HG02938 (cell line): ENCODE measurements around the gene KCTD11.
"Not testable (repeated sequence)": the region's sequence is repeated elsewhere in the genome, so short reads cannot be mapped to it uniquely, and the experiment has no call there.

ENCODE experiments used
- ATAC-seq: cut with Tn5 transposase; IDR thresholded peaks from one replicate; pipeline ENCODE4 v1.9.1; 2021; ENCODE audit warnings: mild to moderate bottlenecking, moderate library complexity; ENCODE audit not compliant: unreplicated experiment

Gene KCTD11

DNA sequence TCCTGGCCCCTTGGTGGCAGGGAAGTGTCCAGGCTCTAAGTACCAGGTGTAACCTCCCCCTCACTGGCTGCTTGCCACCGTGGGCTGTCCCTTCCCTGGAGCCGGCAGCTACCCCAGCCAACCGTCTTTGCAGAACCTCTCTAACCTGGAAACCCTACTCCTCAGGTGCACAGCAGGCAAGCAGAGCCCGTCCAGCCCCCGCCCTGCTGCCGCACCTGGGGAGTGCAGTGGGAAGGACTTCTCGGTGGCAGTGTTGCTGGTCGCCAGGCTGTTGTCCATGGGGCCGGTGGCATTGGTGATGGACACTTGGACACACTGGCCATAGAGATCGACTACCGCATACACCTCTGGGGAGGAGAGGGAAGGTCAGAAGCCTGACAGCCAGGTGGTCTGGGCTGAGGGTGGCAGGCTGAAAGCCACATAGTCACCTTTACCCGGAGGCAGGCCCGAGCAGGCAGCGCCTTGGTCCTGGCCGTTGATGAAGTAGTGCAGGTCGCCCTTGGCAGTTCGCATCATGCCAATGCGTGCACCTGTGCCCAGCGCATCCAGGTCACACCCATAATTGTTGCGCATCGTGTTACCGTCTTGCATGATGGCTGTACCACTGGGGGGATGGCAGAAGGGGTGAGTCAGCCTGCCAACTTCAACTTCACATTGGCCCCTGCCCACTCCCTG is 29.3 kb upstream of the KCTD11 start:
- ATAC-seq, result no peak

DNA sequence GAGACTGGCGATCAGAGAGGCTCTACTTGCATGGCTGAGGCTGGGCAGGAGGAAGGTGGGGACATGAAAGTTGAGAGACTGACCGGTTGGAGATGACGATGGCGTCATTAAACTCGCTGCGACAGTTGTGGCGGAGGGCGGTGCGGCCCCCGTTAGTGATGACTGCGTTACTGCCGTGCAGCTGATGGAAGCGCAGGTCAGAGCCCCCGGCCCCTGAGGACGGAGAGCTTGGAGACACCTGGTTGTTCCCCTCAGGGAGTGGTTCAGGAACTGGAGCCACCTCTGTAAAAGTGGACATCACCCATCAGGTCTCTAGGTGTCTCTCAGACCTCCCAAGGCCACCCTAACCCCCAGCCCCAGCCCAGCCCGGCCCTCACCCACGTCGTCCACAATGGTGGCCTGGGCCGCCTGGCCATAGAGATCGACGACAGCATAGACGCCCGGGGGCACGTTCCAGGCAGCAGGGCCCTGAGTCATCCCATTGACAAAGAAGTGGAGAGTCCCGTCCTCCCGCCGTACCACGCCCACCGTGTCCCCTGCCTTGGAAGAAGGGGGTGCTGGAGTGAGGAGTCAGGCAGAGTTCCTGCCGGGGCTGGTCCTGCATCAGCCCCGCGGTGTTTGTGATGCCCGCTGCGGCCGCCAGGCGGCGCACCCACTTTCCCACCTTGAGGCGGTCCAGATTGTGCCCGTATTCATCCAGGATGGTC is 28.1 kb upstream of the KCTD11 start:
- no peak for ATAC-seq

DNA sequence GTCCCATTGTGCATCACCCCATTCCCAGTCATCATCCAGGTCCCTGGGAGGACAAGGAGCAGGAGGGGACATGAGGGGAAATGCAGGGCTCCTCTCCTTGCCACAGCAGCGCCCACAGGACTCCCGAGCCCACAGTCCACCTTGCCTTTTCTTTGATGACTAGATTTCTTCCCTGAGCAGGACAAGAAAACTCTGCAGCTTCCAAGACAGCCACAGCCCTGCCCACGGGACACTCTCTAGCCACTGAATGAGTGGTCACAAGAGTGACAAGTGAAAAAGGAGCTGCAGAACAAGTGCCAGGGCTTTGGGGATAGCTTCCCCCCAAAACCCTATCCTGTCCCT is 27.6 kb upstream of the KCTD11 start:
- no peak for ATAC-seq

DNA sequence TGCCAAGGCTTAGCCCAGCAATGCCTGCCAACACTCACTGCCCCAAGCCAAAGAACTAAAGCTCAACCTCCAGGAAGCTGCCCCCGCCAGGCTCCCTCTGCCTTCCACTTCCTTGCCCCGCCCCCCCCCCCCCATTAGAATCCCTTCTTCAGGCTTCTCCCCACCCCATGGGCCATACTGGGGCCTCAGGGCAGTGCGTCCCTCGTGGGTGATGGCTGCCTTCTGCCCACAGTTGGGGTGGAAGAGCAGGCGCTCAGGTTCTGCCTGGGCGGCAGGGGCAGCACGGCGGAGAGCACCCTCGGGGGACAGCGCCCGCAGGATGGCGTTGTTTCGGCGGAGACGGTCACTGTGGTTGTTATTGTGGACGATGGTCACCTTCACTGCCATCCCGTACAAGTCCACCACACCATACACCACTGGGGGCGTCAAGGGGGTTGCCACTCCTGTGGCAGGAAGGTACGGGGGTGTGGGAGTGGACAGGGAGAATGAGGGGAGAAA is 26.9 kb upstream of the KCTD11 start:
- no peak for ATAC-seq

DNA sequence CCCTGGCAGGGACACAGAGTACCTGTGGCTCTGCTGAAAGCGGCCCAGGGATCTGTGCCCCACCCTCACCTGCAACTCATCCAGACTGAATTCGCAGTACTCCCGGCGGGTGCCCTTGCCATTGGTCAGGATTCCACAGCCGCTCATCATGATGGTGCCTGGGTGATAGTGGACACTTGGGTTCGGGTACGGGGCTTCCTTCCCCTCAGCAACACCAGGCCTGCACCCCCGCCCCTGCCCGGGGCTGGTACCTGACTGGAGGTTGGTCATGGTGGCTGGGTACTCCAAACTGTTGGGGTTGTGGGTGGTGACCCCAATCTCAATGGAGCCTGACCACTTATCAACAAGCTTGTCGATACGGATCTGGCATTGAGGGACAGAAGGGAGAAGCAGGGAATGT is 25.8 kb upstream of the KCTD11 start:
- ATAC-seq, result no peak

DNA sequence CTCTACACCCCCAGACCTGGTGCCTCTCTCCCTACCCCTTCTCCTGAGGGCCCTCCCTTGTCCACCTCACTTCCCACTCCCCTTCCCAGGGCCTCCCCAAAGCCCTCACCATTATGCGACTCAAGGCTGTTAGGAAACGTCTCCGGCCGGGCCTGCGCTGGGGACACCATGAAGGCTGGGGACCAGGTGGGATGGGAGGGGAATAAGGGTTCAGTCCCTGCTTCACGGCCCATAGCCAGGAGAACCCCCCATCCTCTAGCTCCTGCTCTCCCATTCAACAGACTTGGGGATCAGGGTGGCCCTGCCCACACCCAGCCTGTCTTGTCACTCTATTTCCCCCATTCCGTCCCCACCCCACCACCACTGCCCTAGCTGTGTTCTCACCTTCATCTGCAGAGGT is 24.9 kb upstream of the KCTD11 start:
- no peak for ATAC-seq

DNA sequence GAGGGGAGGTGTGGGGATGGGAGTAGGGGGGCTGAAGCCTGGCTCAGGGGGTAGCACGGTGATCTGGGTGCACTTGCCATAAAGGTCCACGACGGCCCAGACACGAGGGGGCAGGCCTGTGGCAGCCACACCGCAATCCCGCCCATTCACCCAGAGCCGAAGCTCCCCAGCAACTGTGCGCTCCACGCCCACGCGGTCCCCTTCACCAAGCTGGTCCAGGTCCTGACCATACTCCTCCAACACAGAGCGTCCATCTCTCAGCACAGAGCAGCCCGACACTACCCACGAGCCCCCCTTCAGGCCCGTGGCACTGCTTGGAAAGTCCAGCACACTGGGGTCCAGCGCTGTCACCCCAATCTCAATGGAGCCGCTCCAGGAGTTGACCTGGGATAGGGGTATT is 24.5 kb upstream of the KCTD11 start:
- ATAC-seq, result no peak

DNA sequence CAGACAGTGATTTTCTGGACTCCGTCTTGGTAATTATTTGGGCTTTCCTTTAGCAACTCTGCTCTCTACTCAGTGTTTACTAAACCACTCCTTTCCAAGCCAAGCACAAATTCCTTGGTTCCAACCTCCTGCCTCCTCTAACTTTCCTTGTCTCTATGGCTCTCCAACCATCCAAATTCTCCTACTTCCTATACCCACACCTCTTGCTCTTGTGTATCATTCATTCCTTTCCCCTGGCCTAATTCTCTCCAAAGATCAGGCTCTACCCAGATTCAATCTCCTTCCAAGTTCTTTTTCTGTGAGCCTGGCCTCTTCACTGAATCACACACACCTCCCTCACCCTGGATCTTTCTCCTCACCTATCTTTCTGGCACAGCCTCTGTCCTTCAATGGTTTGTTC is 24.0 kb upstream of the KCTD11 start:
- no peak for ATAC-seq

DNA sequence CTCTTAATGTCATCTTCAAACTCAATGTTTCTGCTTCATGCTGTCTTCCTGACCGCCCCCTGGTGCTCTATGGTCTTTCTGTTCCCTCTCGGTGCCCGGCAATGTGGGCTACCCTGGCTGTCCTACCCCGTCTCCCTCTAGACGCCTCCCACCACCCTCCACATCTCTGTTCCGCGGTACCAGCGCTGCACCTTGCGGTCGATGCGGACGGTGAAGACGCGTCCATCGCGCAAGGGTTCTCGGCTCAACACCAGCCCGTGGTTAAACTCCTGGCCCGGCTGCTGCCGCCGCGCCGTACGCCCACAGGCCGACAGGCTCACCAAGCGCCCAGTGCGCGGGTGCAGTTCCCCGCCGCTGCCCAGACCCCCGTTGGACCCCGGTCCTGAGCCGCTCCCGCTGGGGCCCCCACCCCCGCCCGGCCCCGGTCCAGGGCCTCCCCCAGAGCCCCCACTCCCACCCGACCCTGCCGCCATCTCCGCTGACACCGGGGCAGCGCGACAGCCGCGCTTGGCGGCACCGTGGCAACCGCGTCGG is 23.1 kb upstream of the KCTD11 start, which contains the start of gene NEURL4:
TSS of gene NEURL4 (minus strand) at position 496 of the 534 bp plus-strand sequence. CDS start at position 473, 23 bp downstream.
- ATAC-seq, result peak; percentile 6

DNA sequence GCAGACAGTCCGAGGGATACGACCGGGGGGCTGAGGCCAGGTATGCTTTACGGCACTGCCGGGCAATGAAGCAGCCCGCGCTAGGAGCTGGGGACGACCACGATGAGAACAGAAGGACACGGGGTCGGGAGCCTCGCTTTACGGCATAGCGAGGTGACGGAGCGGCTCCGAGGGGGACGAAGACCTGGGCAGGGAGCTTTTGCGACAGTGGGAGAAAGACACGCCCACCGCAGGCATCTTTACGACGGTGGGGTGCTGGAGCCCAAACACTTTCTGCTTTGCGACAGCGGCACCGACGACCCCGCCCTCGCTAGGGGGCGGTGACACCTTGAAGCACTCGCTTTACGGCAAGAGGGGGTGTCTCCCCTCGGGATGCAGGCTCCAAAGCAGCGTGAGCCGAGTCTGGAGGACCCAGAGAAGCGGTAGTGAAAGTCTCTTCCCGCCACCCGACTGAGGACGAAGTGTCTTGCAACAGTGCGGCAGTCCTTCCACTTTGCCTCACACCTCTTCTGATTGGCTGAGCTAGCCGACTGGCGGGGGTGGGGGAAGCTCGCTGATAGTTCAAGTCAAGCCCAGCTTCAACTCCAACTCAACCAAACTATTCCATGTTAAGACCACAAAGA is 22.5 kb upstream of the KCTD11 start:
- ATAC-seq, result peak; percentile 63

DNA sequence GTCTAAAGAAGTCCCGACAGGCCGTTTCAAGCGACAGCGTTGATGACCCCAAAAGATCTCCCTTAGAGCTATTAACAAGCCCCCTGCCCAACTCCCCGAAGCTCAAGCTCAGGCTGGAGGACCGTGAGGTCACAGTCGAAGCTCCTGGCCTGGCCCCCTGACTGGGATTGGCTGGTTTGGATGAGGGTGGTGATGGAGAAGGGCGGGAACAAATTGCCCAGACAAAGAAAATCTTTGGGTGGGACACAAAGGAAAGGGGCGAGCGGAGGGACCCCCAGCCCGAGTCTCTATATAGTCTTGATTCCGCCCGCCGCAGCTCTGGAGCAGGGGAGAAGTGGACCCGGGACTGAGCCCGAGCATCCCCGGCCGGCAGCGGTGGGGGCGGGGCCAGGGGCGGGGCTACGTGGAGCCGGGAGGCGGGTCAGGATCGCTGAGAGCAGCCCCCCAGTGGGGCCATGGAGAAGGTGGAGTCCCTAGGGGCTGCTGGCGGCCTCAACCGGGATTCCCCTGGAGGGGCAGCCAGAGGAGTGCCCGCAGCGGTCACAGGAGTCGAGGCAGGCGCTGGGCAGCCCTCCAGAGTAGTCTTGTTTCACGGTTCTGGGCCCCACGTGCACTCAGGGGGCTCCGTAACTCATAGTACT is 21.8 kb upstream of the KCTD11 start:
- peak; percentile 37 for ATAC-seq

DNA sequence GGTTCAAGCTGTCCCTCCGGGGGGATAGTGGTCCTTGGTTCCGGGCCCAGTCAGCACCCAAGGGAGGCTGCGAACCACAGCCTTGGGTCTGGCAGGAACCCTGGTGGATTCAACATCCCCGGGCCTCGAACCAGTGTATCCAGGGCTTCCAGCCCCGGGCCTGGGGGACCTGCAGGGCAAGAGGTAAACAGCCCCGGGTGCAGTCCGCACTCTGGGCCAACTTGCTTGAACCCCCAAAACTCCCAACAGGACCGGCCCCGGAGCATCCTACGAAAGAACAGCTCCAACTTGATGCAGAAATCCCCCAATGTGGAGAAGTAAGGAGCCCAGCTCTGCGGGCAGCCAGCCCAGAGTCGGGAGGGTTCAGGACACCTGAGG is 21.3 kb upstream of the KCTD11 start:
- ATAC-seq, result no peak

DNA sequence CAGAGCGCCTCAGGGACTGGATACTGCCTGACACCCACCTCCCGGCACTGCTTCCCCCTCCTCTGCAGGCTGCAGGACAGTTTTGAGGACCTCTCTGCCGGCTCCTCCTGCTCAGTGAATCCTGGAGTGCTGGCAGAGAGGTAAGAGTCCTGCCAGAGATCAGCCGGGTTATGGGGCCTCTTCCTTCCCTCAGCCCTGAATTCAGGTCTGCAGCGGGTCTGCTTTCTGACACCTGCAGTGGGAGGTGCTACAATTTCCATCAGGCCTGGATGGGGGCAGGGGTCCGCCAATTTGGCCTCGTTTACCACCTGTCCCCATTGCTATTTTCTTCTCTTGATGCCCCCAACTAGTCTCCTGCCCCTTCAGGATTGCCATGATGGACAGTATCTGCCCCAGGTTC is 19.9 kb upstream of the KCTD11 start:
- no peak for ATAC-seq

DNA sequence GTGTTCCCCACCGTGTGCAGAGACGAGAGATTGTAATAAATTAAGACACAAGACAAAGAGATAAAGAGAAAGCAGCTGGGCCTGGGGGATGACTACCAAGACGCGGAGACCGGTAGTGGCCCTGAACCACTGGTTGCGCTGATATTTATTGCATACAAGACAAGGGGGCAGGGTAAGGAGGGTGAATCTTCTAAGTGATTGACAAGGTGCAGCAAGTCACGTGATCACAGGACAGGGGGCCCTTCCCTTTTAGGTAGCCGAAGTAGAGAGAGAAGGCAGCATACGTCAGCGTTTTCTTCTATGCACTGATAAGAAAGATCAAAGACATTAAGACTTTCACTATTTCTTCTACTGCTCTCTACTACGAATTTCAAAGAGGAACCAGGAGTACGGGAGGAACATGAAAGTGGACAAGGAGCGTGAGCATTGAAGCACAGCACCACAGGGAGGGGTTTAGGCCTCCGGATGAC is 19.3 kb upstream of the KCTD11 start:
- not testable (repeated sequence) for ATAC-seq

DNA sequence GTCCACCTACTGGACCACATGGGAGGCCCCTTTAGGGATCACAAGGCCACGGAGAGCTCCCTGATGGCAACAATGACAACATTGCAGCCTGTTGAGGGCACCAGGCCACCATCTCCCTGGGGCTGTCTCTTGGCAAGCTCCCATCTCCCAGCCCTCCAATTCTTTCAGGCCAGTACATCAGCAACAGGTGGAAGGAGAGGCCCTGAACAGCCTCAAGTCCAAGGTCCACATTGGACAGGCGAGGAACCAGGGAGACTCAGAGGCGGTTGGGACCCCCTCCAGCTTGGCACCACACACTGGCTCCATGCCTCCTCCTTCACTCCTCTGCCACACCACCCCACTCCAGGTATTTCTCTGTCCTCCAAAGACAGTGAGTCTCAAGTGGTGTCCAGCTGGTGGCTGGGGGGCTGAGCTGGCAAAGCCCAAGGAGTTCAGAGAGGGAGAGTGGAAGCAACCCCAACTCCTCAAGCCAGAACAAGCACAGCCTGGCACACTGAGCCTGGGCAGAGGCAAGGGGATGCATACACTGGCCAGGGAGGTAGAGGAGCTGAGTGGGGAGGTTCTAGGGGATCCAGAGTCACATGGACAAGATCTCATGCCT is 16.9 kb upstream of the KCTD11 start:
- no peak for ATAC-seq

DNA sequence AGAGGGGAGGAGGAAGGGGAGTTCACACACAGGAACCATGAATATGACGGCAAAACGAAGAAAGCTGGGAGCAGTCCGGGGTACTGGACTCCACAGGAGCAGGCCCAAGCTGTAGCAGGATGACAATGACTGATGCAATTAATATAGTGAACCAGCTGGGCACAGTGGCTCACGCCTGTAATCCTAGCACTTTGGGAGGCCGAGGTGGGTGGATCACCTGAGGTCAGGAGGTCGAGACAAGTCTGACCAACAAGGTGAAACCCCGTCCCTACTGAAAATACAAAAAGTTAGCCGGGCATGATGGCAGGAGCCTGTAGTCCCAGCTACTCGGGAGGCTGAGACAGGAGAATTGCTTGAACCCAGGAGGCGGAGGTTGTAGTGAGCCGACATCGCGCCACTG is 16.2 kb upstream of the KCTD11 start:
- ATAC-seq, result not testable (repeated sequence)

DNA sequence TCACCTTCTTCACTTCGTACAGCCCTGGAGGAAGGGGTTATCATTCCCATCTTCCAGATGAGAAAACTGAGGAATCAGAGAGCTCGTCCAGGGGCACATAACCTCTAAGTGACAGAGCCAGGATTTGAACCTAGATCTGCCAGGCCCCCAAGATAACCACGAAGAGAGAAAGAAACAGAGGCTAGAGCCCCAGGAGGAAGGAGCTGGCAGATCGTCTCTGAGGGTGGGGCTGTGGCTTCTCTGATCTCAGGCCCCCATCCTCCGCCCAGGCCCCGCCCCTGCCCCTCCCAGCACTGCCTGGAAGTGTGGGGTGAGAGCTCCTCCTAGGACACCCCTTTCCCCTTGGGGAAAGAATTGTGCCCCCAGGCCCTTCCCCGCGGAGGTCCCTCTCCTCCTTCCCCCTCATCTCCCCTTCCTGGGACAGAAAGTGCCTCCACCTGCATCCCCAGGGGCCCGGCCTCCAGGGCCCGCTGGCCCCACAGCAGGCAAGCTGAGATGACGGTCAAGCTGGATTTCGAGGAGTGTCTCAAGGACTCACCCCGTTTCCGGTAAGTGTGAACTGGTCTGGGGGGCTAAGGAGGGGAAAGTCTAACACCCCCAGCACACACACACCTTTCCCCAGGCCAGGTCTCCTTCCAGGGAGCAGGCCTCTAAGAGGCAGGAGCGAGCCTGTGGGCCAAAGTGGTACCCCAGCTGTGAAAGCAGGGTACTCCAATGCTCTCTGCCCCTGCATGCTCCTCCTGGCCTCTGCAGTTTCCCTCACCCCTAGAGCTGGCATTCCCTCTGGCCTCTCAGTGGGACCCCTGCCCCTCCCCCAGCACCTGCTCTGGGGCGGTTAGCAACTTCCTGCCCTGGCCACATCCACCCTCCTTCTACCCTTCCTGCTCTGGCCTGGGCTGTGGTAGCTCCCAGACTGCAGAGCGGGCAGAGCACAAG is 15.5 kb upstream of the KCTD11 start, which contains the start of gene ACAP1:
TSS of gene ACAP1 (plus strand) at position 290 of the 936 bp plus-strand sequence. CDS start at position 496, 206 bp downstream.
- ATAC-seq, result no peak

DNA sequence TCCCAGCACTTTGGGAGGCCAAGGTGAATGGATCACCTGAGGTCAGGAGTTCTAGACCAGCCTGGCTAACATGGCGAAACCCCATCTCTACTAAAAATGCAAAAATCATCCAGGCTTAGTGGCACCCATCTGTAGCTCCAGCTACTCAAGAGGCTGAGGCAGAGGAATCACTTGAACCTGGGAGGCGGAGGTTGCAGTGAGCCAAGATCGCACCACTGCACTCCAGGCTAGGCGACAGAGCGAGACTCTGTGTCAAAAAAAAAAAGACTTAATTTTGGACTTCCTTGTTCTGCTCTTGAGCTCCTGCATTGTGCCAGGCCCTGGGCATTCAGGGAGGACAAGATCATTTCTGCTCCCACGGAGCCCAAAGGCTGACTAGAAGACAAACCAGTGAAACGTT is 14.4 kb upstream of the KCTD11 start:
- ATAC-seq, result not testable (repeated sequence)

DNA sequence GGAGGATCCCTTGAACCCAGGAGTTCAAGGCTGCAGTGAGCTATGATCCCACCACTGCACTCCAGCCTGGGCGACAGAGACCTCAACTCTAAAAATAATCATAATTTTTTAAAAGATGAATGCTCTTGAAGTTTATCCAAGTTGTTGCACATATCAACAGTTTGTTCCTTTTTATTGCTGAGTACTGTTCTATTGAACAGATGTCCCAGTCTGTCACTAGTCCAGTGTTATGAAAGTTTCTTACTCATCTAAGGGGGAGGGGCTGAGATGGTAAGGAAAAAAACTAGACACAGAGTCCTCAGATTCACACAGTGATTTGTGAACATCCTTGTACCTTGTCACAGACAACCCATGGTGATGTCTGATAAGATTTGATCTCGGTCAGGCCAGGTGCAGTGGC is 11.8 kb upstream of the KCTD11 start:
- no peak for ATAC-seq

DNA sequence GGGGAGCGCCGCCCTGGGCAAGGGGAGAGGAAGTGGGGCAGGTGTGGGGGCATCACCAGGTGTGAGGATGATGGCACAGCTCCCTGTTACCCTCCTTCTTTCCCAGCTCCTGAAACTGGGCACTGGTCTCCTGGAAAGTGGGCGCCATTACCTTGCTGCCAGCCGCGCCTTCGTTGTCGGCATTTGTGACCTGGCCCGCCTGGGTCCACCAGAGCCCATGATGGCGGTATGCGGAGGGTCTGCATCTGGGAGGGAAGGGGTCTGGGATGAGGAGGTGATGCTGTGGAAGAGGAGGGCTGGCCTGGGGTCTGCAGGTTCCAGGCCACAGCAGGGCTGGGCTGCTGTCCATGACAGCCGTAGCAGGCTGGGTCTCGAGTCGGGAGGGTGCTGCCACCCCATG is 10.1 kb upstream of the KCTD11 start:
- ATAC-seq, result no peak
